HT-29 (cell line): ENCODE data around the gene C5orf52. TPM values are rescaled to one million over a fixed set of nuclear protein-coding genes. Genes with fewer than 3 reads are reported as not detected.
"Not testable (repeated sequence)": the region's sequence is repeated elsewhere in the genome, so short reads cannot be mapped to it uniquely, and the experiment has no call there.

Source experiments
- DNase-seq: peaks from one replicate; pipeline ENCODE4 v3.0.0-alpha.2; 2015; ENCODE audit warnings: low spot score
- total RNA-seq: library from RNA; depleted of rRNA; stranded (reverse); fragments of >200 nt; shearing (Covaris generic); gene quantifications from 2 replicates; pipeline ENCODE4 v1.2.3, GENCODE V29; 2014; rRNA removed

Gene C5orf52
- not detected in 2 replicates for total RNA-seq

DNA sequence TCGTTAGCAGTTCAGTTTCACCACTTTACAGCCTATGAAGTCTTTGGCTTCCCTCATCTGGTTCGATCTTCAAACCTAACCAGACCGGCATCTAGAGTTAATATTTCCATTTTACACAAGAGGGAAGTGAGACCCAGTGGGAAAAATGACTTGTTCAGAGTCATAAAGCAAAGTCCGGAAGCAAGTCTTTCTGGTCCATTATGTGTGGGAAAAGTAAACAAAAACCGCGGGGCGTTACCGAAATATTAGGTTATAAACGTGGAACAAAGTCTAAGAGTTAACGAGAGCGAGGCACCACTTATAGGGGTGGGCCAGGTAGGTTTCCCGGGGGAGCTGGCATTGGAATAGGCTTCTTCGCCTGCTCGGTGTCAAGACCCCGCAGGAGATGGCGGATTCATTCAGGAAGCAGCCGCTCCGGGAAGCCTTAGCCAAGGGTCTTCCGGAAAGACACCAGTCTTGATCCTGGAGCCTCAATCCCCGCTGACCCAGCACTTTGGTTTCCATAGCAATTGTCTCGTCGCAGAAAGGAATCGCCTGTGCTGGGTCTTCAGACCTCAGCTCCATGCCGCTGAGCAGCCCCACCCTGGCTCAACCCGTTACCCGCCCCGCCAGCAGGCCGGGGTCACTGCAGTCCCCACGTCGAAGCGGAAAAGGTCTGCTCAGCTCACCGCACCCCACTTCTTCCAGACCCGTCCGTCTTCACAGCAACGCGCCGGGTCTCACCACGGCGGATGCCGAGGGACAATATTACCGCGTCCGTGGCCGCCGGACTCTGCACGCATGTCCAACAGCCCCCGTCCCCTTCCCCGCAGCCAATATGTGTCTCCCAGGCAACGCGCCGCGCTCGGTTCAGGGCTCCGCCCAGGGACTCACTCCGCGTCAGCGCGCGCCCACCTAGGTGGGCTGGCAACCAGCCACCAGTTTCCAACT lies at the start of gene C5orf52:
C5orf52 (plus strand) TSS at position 872 of the 930 bp plus-strand sequence. CDS start 82 bp downstream, outside the sequence.
- peak; percentile 89 for DNase-seq

- no peak for DNase-seq
Observed at GRCh38 chr5:157624144-157624543, 47.2 kb upstream of the C5orf52 start.

DNA sequence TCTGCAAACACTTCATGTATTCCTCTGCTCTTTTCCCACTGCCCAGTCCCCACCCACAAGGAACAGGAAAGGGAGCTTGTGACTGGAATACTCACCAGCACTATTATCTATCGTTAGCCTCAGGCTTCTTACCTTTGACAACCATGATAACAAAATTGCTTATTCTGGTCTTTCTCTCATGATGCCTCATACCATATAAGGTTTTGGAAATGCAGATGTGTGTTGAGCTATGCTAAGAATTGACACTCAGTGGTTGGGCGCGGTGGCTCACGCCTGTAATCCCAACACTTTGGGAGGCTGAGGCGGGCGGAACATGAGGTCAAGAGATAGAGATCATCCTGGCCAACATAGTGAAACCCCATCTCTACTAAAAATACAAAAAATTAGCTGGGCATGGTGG lies 44.5 kb upstream of the C5orf52 start:
- DNase-seq, result no peak

DNA sequence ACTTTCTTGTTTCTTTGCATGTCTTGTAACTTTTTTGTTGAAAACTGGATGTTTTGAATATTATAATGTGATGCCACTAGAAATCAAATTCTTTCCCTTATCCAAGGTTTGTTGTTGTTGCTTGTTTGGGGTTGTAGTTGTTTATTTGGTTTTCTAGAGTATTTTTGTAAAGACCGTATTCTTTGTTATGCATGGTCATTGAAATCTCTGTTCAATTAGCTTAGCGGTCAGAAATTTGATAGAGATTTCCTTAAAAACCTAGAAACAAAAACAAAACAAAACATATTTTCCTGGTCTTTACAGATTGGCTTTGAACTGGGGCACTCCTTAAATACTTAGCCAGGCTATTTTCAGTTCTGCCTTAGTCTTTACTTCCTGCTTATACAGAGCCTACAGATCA lies 41.0 kb upstream of the C5orf52 start:
- DNase-seq, result no peak

DNA sequence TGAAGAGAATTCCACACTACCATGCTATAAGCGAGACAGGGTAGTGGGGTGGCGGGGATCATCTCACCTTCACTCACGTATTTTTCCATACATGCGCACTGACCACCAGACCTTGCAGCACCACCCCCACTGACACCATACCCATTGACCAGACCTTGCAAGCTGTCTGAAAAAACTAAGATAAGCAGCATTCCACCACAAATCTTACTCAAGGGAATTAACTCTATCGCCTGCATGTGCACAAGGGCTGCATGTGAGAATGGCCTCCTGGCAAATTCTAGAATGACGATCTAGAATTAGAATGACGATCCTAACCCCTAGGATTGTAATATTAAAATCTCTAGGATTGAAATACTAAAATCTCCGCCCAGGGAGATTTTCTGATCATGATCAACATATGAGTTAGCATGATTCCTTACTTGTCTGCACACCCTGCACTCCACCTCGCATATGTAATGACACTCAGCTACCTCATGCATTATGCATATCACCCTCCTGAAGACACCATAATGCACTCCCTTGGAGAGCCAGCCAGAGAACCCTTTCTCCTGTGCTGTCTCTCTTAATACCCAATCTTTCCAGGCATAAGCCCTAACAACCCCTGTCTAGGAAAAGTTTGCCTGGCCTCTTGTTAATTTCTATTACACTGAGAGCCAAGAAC lies 30.8 kb upstream of the C5orf52 start:
- DNase-seq, result no peak

- DNase-seq, result no peak
Observed at GRCh38 chr5:157648275-157648990, 22.9 kb upstream of the C5orf52 start.

DNA sequence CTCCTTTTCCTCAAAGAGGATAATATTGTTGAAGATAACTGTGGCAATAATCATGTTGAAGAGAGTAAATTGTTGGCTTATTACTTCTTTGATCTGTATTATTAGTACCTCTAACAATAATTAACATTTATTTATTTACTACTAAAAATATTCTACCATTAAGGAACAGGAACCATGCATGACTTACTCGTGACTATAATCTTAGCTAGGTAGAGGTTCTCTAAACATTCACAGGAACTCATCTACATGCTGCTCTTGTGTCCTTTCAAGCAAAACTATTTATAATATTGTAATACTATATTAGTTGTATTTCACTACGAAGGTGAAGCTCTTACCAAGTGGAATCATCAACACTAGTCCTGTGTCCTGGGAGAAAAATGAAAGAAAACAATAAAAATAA lies 22.2 kb upstream of the C5orf52 start:
- DNase-seq, result no peak

- no peak for DNase-seq
Observed at GRCh38 chr5:157650991-157651611, 20.2 kb upstream of the C5orf52 start.

DNA sequence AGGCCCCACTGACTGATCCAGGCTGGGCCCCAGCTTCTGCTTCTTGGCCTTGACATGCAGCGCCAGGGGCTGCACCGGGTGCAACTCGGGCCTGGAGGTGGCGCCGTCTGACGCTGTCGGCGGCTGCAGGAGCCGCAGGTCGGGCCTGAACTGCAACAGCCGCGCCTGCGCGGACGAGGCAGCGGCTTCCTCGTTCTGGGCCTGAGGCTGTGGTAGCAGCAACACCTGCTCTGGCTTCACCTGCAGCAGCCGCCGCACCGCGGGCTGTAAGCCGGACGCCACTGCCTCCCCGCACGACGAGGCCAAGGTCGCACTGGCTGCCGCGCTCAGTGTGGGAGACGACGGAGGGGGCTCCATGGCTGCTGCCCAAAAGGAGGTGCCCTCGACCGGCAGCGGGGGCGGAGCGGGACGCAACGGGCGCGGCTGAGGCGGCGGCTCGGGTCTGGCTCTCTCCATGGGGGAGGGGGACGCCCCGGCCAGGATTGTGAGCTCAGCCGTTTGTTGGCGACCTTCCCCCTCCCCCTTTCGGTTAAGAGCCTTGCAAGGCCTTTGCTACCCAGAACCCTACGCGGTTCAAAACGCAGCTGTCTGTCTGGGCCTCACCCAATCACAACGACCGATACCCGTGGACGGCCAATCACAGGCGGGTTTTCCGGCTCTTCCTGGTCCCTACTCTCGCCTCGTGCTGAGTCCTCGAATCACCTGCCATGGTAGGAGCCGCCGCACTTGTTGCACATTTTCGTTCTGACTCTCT lies 19.5 kb upstream of the C5orf52 start:
- peak; percentile 77 for DNase-seq

GRCh38 chr5:157652377-157652692 lies 19.0 kb upstream of the C5orf52 start, which contains the start of gene SOX30:
Gene SOX30, minus strand, starts transcription at chr5:157652438. Its CDS starts 360 bp downstream, at chr5:157652078.
- no peak for DNase-seq

GRCh38 chr5:157657516-157657915 lies 13.8 kb upstream of the C5orf52 start:
- DNase-seq, result no peak

DNA sequence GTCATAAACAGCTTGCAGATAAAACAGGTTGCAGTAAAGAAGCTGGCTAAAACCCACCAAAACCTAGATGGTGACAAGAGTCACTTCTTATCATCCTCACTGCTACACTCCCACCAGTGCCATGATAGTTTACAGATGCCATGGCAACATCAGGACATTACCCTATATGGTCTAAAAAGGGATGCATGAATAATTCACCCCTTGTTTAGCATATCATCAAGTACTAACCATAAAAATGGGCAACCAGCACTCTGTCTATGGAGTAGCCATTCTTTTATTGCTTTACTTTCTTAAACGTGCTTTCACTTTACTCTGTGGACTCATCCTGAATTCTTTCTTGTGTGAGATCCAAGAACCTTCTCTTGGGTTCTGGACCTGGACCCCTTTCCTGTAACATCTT lies 12.4 kb upstream of the C5orf52 start:
- no peak for DNase-seq

DNA sequence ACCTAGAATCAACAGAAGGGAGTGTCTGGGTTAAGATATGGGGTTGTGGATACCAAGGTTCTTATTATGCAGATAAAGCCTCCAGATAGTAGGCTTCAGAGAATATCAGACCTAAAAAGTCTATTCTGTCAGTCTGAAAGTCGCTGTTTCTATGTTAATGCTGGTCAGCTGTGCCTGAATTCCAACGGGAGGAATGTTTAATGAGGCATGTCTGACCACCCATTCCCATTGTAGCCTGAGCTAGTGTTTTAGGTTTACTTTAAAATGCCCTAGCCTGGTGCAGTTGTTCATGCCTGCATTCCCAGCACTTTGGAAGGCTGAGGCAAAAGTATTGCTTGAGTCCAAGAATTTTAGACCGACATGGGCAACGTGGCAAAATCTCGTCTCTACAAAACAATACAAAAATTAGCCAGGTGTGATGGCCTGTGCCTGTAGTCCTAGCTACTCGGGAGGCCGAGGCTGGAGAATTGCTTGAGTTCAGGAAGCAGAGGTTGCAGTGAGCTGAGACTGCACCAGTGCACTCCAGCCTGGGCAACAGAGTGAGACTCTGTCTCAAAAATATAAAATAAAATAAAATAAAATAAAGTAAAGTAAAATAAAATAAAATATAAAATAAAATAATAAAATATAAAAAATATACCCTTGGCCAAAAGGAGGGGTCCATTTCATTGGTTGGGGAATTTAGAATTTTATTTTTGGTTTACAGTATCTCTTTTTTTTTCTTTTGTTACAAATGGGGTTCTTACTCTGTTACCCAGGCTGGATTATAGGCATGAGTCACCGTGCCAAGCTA lies 11.3 kb upstream of the C5orf52 start:
- DNase-seq, result no peak

GRCh38 chr5:157665467-157666070 lies 5.8 kb upstream of the C5orf52 start:
- peak; percentile 70 for DNase-seq

GRCh38 chr5:157668356-157668755 lies 3.0 kb upstream of the C5orf52 start:
- DNase-seq, result no peak

GRCh38 chr5:157669701-157670097 lies 1.6 kb upstream of the C5orf52 start:
- no peak for DNase-seq

DNA sequence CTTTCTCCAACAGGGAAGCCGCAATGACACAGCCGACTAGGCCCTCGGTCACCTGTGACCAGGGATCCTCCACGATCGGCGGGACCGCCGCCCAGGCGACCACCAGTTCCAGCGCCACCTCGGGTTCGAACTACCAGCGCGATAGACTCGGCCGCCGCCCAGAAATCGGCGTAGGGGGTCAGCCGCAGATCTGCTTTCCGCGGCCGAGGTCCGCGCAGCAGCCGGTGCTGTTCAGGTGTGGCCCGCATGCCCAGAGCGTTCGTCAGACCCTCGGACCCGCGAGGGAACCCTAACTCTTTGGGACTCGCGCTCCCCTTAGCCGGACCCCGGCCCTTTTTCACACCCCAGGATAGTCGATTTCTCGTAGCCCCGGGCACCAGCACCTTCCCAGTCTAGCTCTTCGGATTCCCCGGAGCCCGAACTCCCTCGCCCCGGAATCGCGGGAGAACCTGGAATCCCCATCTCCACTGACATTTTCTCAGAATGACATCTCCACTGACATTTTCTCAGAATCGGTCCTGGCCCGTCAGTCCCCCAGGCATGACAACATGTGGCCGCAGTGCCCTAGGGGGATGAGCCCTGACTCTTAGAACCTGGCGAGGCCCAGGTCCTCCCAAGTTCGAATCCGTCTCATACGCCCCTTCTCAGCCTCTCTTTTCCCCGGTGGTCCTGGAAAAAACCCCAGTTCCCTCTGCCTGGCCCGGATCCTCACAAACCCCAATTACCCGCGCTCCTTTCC lies 428 bp downstream of the C5orf52 start:
- DNase-seq, result no peak

- DNase-seq, result no peak
Observed at GRCh38 chr5:157672976-157673375, 1.6 kb downstream of the C5orf52 start.

DNA sequence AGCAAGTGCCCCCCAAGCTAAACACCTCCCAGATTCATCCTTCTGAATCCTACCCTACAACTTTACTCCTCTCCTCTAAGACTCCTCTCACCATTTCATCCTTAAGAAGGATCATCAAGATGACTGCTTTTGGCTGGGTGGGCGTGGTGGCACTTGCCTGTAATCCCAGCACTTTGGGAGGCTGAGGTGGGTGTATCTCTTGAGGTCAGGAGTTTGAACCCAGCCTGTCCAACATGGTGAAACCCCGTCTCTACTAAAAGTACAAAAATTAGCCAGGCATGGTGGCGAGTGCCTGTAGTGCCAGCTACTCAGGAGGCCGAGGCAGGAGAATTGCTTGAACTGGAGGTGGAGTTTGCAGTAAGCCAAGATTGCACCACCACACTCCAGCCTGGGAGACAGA lies 3.0 kb downstream of the C5orf52 start:
- not testable (repeated sequence) for DNase-seq
